ENCODE measurements around the gene FOXL2NB. TPM values are rescaled to one million over a fixed set of nuclear protein-coding genes. Genes with fewer than 3 reads are reported as not detected.

The FOXL2NB gene
- total RNA-seq, 2 experiments from 2014 or later = not detected

DNA sequence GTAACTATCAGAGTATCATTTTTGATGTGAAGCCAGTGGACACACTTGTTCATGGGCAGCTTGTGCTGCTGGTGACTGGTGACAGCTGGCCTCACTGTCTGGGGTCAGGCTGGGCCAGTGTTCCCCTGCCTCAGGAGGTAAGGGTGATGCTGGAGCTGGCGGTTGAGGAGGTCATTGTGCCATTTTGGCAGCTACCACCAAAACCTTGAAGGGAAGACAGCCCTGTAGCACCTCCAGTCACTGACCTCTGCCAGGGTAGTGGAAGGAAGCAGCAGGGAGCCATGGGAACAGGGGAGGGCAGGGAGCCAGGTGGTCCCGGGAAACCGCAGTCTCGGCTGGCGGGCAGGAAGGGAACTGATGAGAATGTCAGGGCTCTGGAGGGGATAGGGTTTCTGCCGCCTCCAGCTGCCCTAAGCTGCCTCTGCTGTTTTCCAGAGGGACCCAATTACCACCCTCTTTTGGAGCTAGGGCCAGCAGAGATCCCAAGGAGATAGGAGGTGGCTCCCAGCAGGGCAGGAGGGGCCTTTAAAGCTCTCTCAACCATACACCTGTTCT, 24.8 kb downstream of the FOXL2NB start:
- ATAC-seq (no peak), DNase-seq (no peak)
- no peaks in the 10 kb centered on the region for H3K36me3 Mint-ChIP-seq (ENCODE audit: low read depth)
- peaks cover 14% of the 10 kb centered on the region for H3K27me3 Mint-ChIP-seq
- no peak overlapping the region for H3K27ac Mint-ChIP-seq
- POLR2A ChIA-PET = no interaction called here
- no peaks in the 10 kb centered on the region for H3K4me1 Mint-ChIP-seq (ENCODE audit: low read depth)
- intact Hi-C loops (cut with micrococcal nuclease) = no loop called here
- CTCF ChIA-PET = interaction anchor here (1.2 kb wide), 1 partner anchor 31 kb away, joined by 4 read pairs; no protein-coding TSS in a partner anchor
- TF ChIP-seq, protein P1, sequence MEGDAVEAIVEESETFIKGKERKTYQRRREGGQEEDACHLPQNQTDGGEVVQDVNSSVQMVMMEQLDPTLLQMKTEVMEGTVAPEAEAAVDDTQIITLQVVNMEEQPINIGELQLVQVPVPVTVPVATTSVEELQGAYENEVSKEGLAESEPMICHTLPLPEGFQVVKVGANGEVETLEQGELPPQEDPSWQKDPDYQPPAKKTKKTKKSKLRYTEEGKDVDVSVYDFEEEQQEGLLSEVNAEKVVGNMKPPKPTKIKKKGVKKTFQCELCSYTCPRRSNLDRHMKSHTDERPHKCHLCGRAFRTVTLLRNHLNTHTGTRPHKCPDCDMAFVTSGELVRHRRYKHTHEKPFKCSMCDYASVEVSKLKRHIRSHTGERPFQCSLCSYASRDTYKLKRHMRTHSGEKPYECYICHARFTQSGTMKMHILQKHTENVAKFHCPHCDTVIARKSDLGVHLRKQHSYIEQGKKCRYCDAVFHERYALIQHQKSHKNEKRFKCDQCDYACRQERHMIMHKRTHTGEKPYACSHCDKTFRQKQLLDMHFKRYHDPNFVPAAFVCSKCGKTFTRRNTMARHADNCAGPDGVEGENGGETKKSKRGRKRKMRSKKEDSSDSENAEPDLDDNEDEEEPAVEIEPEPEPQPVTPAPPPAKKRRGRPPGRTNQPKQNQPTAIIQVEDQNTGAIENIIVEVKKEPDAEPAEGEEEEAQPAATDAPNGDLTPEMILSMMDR (IDR thresholded peaks at IDR 0.05) = no peak
- H3K4me3 Mint-ChIP-seq = no peak overlapping the region
- H3K9me3 Mint-ChIP-seq = no peaks in the 10 kb centered on the region

DNA sequence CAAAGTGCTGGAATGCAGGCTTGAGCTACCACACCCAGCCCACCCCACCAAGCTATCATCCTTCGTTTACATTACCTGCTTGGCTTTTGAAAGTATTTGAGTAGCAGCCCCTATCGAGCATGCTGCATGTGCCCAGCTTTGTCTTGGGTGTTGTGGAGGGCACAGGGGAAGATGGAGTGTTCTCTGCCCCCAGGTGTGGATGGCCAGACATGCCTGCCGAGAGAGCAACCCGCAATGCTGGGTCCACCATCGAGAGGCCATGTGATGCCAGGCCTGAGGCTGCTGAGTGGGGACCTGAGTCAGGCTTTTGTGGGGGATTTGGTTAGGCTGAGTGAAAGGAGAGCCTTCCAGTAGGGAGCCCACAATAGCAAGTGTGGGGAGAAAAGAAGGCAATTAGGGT, 25.9 kb downstream of the FOXL2NB start:
- Mint-ChIP-seq H3K4me1 (ENCODE audit: low read depth) (no peaks in the 10 kb centered on the region), H3K36me3 (ENCODE audit: low read depth) (no peaks in the 10 kb centered on the region), H3K9me3 (no peaks in the 10 kb centered on the region), H3K27me3 (peaks cover 14% of the 10 kb centered on the region), H3K4me3 (no peak overlapping the region), H3K27ac (no peak overlapping the region)
- TF ChIP-seq, protein P1 (IDR thresholded peaks at IDR 0.05) = no peak
- POLR2A ChIA-PET = interaction anchor here (0.6 kb wide), 1 partner anchor 558 kb away, joined by 3 read pairs; no protein-coding TSS in a partner anchor
- CTCF ChIA-PET = interaction anchor here (1.2 to 2.1 kb wide), 2 partner anchors 32 to 37 kb away, joined by 4 to 7 read pairs; no protein-coding TSS in a partner anchor
- ATAC-seq (no peak), DNase-seq (no peak)
- intact Hi-C loops (cut with micrococcal nuclease) = no loop called here

DNA sequence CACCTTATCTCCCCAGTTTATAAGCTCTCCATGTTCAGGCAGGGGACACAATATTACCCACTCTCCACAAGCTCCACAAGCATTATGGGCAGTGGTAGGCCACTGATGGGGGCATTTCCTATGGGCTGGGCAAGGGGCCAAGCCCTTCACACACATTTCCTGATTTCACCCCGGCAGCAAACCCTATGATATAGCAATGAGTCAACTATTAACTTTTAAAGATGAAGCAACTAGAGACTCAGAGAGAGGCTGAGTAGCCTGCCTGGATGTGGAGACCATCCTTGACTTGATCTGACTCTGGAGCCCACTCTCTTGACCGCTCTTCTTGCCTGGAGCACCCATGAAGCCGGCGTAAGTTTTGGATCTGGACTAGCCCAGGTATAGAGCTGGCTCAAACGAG, 27.4 kb downstream of the FOXL2NB start:
- POLR2A ChIA-PET = no interaction called here
- no peak overlapping the region for H3K4me3 Mint-ChIP-seq
- TF ChIP-seq, protein P1 (IDR thresholded peaks at IDR 0.05) = no peak
- peaks cover 15% of the 10 kb centered on the region for H3K27me3 Mint-ChIP-seq
- no peak for DNase-seq
- no peak for ATAC-seq
- H3K36me3 Mint-ChIP-seq (ENCODE audit: low read depth) = no peaks in the 10 kb centered on the region
- CTCF ChIA-PET = interaction anchor here (1.8 to 2.1 kb wide), 2 partner anchors 38 to 59 kb away, joined by 6 to 7 read pairs; no protein-coding TSS in a partner anchor
- H3K27ac Mint-ChIP-seq = no peak overlapping the region
- H3K9me3 Mint-ChIP-seq = no peaks in the 10 kb centered on the region
- intact Hi-C loops (cut with micrococcal nuclease) = no loop called here
- H3K4me1 Mint-ChIP-seq (ENCODE audit: low read depth) = no peaks in the 10 kb centered on the region

DNA sequence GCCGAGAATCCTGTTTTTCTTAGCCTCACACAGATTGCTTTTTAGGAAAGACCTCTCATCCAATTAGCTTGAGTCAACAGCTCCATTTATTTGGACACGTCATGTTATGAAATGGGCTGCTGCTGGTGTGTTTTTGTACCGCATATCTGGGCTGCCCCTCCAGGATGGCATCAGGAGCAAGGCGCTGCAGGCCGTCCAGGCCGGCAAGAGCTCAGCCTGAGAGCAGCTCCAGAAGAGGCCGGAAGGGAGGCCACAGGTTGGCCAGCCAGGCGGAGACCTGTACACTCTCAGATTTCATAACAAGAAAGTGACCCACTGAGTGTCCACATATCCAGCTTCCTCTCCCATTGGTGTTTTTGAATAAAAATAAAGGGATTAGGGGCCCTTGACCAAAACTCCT, 28.3 kb downstream of the FOXL2NB start:
- no peak for DNase-seq
- H3K9me3 Mint-ChIP-seq = no peaks in the 10 kb centered on the region
- no peaks in the 10 kb centered on the region for H3K36me3 Mint-ChIP-seq (ENCODE audit: low read depth)
- no peak for ATAC-seq
- no peaks in the 10 kb centered on the region for H3K4me1 Mint-ChIP-seq (ENCODE audit: low read depth)
- intact Hi-C loops (cut with micrococcal nuclease) = no loop called here
- CTCF ChIA-PET = no interaction called here
- H3K27me3 Mint-ChIP-seq = peaks cover 9% of the 10 kb centered on the region
- H3K4me3 Mint-ChIP-seq = no peak overlapping the region
- TF ChIP-seq, protein P1 (IDR thresholded peaks at IDR 0.05) = no peak
- no peak overlapping the region for H3K27ac Mint-ChIP-seq
- POLR2A ChIA-PET = no interaction called here

DNA sequence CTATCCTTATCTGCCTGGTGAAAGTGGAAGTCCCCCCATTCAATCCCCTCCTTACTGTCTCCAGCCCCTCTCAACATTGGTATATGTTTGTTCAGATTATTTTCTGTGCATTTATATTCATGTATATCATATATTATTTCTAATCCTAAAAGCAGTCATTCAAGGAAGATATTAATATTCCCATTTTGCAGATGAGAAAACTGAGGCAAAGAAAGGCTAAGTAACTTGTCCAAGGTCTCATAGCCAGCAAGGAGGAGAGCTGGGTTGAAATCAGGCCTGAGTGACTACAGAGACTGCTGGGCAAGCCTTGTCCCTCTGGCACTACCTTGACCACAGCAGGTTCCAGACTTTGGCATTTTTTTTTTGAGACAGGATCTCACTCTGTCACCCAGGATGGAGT, 29.0 kb downstream of the FOXL2NB start:
- POLR2A ChIA-PET = no interaction called here
- CTCF ChIA-PET = no interaction called here
- H3K36me3 Mint-ChIP-seq (ENCODE audit: low read depth) = no peaks in the 10 kb centered on the region

More for the DNA sequence above, 29.0 kb downstream of the FOXL2NB start:
- TF ChIP-seq, protein P1 (IDR thresholded peaks at IDR 0.05) = no peak
- Mint-ChIP-seq H3K27ac (no peak overlapping the region), H3K4me1 (ENCODE audit: low read depth) (no peaks in the 10 kb centered on the region), H3K27me3 (peaks cover 8% of the 10 kb centered on the region), H3K4me3 (no peak overlapping the region), H3K9me3 (no peaks in the 10 kb centered on the region)
- no peak for DNase-seq
- intact Hi-C loops (cut with micrococcal nuclease) = no loop called here
- no peak for ATAC-seq

Measured in activated CD8-positive, alpha-beta T cell treated with anti-CD3 and anti-CD28 coated beads for 36 hours (primary cell).